ENCODE measurements around the gene CCIN. TPM values are rescaled to one million over a fixed set of nuclear protein-coding genes. Genes with fewer than 3 reads are reported as not detected.

Gene CCIN
- total and polyA plus RNA-seq, 12 donors: 0.12 to 0.15 TPM; not detected in 10

GRCh38 chr9:36145970-36146369 is 23.2 kb upstream of the CCIN start:
- Histone ChIP-seq H3K9me3 (peaks cover 0 to 9% (median 0%) of the 10 kb centered on the region in 11 donors), H3K27me3 (no peaks in the 10 kb centered on the region), H3K4me1 (peaks cover 6 to 99% (median 45%) of the 10 kb centered on the region in 9 donors), H3K27ac (peak overlapping the region in 1 of 10 donors; percentile 92), H3K4me3 (no peak overlapping the region), H3K36me3 (peaks cover 0 to 18% (median 0%) of the 10 kb centered on the region in 9 donors)
- 95 to 99% methylated on average over 4 of the region's 4 CpGs for WGBS, 2 donors
- ATAC-seq (no peak), DNase-seq (no peak)
- intact Hi-C loops (cut with DNase I): no loop called here
- no peak for TF ChIP-seq CTCF (IDR thresholded peaks at IDR 0.05)

GRCh38 chr9:36146651-36147050 is 22.5 kb upstream of the CCIN start:
- WGBS, 2 donors: 91 to 95% methylated on average over 10 of the region's 10 CpGs
- Histone ChIP-seq H3K36me3 (peaks cover 0 to 23% (median 0%) of the 10 kb centered on the region in 9 donors), H3K27me3 (no peaks in the 10 kb centered on the region), H3K4me3 (no peak overlapping the region), H3K27ac (no peak overlapping the region), H3K4me1 (peaks cover 6 to 99% (median 45%) of the 10 kb centered on the region in 9 donors), H3K9me3 (peaks cover 0 to 9% (median 0%) of the 10 kb centered on the region in 11 donors)
- no peak for TF ChIP-seq CTCF (IDR thresholded peaks at IDR 0.05)
- ATAC-seq: no peak
- DNase-seq: no peak
- intact Hi-C loops (cut with DNase I): no loop called here

- no peaks in the 10 kb centered on the region for H3K27me3 ChIP-seq
- H3K9me3 ChIP-seq: peaks cover 0 to 9% (median 0%) of the 10 kb centered on the region in 11 donors
- peaks cover 0 to 23% (median 0%) of the 10 kb centered on the region in 9 donors for H3K36me3 ChIP-seq
- no peak for DNase-seq
- ATAC-seq: no peak
- H3K4me1 ChIP-seq: peaks cover 6 to 99% (median 37%) of the 10 kb centered on the region in 9 donors
- peak overlapping the region in 5 of 10 donors; percentile 9 to 96 (median 21) for H3K27ac ChIP-seq
- intact Hi-C loops (cut with DNase I): no loop called here
- TF ChIP-seq CTCF (IDR thresholded peaks at IDR 0.05): no peak
- 94 to 96% methylated on average over 14 of the region's 14 CpGs for WGBS, 2 donors
- H3K4me3 ChIP-seq: no peak overlapping the region
These were observed 21.6 kb upstream of the CCIN start for GRCh38 chr9:36147441-36148175.

- H3K4me1 ChIP-seq: peaks cover 6 to 99% (median 28%) of the 10 kb centered on the region in 9 donors
- ATAC-seq (peak; percentile 68 to 92 (median 88)), DNase-seq (peak; percentile 91 to 92)
- H3K4me3 ChIP-seq: no peak overlapping the region
- H3K36me3 ChIP-seq: peaks cover 0 to 26% (median 0%) of the 10 kb centered on the region in 9 donors
- 58 to 60% methylated on average over 14 of the region's 14 CpGs for WGBS, 2 donors
- peak overlapping the region in 9 of 10 donors; percentile 17 to 96 (median 50) for H3K27ac ChIP-seq
- peaks cover 0 to 9% (median 0%) of the 10 kb centered on the region in 11 donors for H3K9me3 ChIP-seq
- TF ChIP-seq CTCF (IDR thresholded peaks at IDR 0.05): no peak
- H3K27me3 ChIP-seq: no peaks in the 10 kb centered on the region
- intact Hi-C loops (cut with DNase I): no loop called here
These were observed 20.7 kb upstream of the CCIN start for GRCh38 chr9:36148311-36149051.

Data from heart right ventricle (tissue), 16 donors.